GF-D8 (cell line): ENCODE measurements around the gene PLD5.
"Not testable (repeated sequence)": the region's sequence is repeated elsewhere in the genome, so short reads cannot be mapped to it uniquely, and the experiment has no call there.

Experiments
- DNase-seq: peaks from one replicate; lab custom pipeline; 2025; lab: John Stamatoyannopoulos, UW

The PLD5 gene

DNA sequence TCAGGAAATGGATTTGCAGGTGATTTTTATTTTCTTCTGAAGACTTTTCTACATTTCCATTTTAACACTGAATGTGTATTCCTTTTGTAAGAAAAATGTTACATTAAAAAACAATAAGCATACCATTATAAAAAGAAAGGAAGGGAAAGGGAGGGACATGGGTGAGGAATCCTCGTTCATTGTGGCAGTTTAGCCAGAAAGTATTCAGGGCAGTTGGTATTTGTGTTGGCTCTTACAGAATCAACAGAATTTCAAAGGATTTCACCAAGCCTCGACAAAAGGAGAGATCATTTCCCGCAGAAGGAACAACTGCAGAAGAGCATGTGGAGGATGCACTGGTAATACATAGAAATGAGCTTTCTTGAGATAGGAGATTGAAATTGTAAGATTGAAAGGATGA is 35.0 kb downstream of the PLD5 start:
- DNase-seq = no peak

DNA sequence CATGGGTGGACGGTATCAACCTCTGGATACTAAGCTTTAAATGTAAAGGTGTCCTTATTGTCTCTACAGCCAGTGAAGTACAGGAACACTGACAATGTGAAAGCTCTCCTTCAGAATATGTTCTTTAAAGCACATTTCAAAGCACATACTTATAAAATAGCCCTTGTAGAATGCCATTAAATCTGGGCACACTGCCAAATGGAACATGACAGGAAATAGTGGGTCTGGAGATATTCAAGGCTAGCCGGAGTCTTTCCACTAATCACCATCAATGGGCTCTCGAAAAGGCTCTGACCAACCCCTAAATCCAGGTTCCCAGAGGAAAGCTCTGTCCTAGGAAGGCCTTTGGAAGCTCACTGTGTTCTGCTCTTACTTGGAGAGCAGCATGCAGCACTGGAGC is 46.6 kb downstream of the PLD5 start:
- no peak for DNase-seq

DNA sequence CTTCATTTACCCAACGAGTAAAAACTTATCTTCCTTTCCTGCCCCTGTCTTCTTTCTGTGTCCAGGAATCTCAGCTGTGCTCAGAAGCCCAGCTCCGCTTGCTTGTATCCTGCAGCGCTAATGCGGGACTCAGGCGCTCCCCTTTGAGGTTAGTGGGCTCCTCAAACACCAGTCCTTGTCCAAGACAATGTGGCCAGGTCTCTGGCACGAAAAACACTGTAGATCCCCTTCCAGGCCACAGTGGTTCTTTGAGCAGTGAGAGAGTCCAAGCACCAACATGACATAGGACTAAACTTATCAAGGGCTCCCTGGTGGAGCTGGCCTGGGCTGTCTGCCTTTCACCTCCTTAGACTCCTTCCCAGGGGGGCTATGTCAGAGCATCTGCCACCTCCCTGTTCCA is 53.7 kb downstream of the PLD5 start:
- DNase-seq = no peak

DNA sequence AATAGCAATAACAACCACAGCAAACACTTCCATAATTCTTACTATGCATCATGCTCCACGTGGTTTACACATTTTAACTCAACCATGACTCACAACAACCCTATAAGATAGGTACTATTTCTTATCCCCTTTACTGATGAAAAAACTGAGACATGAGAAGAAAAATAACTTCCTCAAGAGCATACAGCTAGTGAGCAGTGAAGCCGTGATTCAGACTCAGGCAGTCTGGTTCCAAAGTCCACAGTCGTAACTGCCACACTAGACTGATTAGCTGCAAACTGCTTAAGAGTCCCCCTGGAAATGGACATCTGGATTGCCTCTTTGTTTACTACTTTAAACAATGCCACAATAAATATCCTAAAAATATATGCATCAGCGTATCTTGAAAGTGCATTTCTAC is 55.7 kb downstream of the PLD5 start:
- no peak for DNase-seq

DNA sequence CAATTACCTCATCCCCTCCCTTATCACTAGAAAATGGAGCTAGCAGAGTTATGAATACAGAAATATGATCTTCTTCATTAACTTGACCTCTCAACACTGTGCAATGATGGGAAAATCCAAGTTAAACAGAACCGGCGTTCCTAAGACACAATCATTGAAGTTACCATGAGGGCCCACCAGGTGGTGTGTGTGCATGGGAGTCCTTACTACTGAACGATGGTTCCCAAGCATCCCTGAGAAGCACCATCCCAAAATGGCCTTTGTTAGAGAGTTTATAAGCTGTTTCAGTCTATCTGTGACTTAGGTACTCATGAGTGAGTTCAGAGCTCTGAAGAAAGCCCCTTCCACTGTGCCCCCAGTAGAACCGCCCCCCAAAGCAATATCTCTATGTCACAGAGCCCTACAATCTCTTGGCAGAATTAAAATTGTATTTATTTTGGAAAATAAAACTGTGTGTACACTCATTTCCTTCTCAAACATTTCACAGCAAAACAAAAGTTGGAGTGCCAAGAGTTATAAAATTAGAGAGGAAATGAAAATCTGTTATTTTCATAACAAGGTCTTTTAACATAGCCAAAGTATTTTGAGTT is 56.8 kb downstream of the PLD5 start:
- DNase-seq = no peak

DNA sequence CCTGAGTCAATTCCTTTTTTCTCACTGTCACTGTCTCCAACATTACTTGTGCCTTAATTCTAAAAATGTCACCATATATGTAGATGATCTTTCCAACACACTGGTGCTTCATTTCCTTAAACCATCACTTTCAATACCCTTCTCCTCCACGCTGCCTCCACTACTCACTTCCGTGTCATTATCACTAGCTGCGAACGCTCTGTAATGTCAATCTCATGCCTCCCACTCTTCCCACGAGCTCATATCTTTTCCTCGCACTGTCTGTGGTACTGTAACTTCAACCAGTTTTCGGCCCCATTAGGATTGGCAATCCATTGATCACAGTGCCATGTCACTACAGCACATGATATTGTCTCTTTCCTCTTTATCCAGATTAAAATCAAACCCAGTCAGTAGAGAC is 61.6 kb downstream of the PLD5 start:
- DNase-seq = no peak

DNA sequence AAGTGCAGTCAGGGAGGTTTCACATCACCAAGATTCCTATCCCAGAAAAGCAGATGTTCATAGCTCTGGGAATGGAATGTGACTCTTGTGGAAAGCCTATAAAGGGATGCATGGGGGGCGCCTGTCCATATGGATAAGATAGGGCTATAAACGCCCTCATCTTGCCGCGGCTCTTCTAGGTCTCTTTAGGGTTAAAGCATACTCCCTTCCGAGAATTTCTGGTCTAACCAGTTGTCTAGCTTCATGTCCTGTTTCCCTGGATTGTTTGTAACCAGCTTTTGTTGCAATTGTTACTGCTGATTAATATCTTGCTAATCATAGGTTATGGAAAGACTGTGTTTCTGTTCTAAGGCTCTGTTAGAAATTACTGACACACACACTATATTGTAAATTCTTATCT is 64.8 kb downstream of the PLD5 start:
- not testable (repeated sequence) for DNase-seq

DNA sequence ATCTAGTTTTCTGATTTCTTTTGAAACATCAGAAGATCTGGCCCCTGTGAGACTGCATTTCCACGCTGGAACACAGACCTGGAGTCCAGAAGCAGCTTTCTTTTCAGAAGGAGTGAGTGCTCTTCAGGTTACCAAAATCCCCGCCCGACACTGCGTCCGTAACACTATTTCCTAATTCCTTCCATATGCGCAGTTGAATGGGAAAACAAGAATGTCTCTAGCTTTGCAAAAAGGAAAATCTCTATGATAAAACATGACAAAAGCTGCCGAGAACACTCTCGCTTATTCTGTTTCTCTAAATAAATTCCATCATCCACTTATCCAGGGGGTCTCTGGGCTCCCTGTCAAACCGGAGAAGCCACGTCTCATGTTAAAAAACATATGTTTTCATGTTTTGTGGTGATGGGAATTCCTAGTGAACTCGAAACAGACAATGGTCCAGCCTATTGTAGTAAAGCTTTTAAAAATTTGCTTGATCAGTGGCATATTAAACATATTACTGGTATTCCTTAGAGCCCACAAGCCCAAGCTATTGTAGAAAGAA is 67.7 kb downstream of the PLD5 start:
- no peak for DNase-seq

DNA sequence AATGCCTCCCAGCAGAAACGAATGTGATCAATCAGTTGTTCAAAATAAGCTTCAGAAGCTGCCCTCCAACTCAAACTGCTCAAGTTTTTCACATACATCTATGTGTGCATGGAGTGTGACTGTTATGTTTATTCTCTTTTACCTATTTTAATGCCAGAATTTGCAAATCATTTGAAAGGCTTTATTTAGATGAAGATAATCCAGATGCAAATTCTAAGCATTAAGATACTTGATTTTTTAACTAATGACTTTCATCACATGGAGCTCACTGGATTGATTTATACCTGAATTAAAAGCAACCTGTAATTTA is 69.5 kb downstream of the PLD5 start:
- DNase-seq = no peak

DNA sequence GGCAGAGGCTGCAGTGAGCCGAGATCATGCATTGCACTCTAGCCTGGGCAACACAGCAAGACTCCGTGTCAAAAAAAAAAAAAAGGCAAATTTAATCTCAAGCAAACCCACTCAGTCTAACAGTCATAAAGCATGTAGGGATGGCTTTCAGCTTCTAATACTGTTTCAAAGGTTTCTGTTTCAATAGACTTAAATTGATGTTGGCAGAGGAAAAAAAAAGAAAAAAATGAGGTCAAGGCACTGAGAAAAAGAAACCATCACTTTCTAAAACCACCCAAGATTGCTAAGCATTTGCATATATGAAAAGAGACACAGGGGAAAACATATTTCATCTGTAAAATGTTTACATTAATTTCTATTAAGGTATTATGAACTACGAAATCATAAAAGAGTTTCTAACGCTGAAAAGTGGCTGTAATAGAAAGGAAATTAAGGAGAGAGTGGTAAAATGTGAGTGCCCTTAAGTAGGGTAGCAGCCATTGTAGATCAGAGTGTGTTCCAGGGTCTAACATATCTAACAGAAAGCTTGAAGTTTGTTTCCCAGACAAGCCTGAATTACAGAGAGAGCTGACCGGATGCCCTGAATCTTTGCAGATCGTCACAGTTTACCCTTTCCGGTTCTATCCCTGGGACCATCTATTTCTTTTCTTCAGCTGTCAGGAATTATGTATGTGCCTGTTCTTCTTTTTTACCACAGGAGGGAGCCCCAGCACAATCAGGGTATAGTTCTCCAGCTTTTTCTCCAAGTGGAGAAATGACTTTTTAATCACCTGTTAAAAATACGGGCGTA is 70.0 kb downstream of the PLD5 start:
- DNase-seq = no peak

DNA sequence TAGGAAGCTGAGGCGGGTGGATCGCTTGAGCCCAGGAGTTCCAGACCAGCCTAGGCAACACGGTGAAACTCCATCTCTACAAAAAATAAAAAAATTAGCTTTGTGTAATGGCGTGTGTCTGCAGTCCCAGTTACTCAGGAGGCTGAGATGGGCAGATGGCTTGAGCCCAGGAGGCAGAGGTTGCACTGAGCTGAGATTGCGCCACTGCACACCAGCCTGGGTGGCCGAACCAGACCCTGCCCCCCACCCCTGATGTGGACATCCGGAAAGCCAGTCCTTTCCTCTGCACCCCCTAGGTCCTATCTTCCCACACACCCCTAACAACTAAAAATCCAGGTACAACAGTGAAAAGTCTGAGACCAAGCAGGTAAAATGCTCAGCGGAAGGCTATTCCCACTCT is 71.9 kb downstream of the PLD5 start:
- DNase-seq = no peak

DNA sequence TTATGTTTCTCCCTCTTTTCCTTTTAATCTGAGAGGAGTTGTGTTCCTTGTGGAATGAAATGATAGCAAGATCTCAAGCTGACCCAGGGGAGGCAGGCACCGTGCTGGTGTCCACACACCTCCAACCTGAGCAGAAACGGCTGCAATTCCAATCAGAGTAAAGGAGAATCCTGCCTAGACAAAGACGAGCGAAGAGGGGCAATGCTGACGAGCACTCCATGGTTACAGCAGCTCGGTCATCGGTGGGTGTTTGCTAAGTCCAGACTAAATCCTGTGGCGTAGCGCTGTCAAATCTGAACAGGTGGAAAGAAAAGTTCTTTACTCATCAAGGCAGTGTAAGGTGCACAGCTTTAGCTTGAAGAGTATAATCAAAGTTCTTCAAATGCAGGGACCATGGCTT is 74.8 kb downstream of the PLD5 start:
- no peak for DNase-seq

DNA sequence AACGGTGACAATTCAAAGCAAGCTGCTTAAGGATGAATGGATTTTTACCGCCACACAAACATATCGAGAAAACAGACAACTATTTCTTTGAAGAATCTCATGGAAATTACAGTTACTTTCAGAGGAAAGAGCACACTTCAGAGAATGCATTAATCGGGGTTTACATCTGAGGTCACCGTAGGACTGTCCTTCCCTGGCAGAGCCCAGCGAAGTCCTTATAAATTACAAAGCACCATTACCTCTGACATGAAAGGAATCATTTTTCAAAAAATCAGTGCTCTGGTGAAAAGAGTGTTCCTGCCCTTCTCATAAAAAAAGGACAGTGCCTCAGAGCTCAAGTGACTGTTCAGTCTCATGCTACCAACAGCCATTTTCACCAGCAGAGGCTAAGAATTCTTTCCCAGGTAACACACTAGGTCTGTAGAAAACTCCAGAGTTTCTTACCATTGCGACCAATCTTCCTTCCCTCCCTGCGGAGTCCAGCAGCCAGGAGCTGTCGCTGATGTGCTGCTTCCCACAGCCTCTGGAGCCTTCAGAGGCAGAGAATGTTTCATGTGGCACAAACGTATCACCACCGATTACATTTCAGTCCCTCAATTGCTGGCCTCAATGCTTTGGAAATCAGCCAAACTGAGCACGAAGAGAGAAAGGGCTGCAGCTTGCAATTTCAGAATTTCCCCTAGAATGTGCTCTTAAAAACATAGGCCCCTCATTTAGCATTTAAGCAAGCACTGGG is 75.4 kb downstream of the PLD5 start:
- no peak for DNase-seq

DNA sequence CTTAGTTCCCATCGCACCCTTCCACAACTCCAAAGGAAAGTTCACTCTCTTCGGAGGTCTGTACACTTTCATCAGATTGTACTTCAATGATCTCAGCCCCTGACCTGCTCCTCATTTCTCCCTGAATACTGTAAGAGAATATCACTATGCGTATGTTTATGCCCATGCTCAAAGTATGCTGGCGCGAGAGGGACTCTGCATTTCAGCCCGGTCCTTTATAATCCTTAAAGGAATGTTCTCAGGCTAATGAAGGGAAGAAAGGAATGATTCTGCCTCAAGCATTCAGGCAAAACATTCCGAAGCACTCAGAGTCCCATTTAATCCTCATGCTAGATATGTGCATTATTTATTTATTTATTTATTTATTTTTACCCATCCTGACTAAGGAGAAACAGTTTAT is 76.8 kb downstream of the PLD5 start:
- DNase-seq = no peak

DNA sequence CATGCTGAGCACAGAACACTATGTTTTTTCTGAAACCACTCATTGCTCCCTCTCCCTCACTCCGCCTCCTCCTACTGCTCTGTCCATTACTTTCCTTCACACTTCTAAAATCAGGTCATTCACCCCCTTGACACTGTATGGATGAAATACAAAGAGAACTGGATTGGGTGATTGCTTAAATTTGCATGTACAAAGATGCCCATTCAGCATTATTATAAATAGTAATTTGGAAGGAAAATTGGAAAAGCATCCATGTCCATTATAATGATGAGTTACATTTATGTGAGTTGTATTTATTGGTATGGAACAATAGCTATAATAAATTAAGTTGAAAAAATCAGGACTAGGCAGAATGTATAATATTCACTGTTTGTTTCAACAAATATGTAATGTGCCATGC is 83.7 kb downstream of the PLD5 start:
- DNase-seq = no peak

DNA sequence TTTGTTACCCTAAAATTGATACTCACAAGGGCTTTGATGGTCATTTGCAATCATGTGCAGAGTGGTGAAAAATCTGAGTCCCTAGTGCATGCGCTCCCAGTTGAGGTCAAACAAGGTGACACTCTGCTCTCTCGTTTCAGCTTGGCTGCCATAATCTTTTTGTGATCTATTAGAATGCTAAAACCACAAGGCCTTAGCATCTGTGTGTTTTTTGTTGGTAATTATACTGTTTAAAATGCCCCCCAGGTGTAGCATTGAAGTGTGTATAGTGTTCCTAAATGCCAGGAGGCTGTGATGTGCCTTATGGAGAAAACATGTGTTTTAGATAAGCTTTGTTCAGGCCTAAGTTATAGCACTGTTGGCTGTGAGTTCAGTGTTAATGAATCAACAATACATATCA is 89.3 kb downstream of the PLD5 start:
- no peak for DNase-seq

DNA sequence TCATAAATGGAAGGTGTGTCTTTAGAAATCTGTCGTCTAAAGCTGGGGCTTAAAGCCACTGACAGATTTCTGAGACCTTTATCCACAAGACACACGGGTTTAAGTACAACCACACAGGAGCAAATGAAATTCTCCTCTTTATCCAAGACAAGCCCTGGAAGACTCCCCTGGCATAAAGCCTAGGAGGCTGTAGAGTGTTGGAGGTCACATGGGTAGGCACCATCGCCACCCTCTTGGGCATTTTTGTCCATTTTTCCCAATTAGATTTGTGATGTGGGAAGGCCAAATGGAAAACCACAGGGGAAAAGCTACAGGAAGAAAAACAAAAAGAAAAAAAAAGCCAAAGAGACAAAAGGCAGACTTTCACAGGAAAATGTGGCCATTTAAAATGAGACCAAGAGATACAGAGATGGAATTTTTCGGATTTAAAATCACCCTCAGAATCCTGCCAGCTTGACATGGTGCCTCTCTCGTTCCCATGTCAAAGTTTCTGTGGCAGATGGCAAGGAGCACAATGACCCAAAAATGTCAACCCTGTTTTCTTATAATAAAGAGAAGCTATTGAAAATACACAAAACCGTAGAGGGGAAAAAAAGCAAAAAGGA is 91.9 kb downstream of the PLD5 start:
- no peak for DNase-seq

DNA sequence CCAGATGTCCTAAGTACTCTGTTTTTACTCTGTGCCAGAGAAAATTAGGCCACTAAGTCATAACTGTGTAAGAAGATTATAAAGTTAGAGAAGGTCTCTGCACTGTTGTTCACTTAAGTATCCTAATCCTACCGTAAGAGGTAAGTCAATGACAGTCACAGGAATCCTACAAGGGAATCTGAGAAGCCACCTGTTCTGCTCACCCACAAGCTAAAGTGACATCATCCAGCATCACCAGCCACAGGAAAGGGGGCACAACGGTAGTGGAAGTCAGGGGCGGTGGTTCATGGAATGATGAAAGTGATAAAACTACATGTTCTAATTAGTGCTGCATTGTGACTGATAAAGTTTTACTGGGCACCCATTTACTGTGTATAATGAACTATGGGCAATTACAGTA is 92.7 kb downstream of the PLD5 start:
- DNase-seq = no peak

DNA sequence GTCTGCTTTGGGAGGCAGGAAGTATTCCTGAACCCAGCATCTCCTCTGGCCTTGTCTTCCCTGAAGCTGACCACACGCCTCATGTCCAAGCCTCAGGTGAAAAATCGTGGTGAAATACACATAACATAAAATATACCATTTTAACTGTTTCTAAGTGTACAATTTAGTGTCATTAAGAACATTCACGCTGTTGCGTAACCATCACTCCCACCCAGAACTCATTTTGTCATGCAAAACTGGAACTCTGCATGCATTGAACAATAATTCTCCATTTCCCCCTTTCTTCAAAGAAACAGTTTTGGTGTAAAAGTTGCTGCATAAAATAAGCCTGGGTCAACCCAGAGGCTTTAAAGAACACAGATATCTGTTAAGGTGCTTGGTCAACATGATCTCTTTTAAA is 93.5 kb downstream of the PLD5 start:
- DNase-seq = no peak

DNA sequence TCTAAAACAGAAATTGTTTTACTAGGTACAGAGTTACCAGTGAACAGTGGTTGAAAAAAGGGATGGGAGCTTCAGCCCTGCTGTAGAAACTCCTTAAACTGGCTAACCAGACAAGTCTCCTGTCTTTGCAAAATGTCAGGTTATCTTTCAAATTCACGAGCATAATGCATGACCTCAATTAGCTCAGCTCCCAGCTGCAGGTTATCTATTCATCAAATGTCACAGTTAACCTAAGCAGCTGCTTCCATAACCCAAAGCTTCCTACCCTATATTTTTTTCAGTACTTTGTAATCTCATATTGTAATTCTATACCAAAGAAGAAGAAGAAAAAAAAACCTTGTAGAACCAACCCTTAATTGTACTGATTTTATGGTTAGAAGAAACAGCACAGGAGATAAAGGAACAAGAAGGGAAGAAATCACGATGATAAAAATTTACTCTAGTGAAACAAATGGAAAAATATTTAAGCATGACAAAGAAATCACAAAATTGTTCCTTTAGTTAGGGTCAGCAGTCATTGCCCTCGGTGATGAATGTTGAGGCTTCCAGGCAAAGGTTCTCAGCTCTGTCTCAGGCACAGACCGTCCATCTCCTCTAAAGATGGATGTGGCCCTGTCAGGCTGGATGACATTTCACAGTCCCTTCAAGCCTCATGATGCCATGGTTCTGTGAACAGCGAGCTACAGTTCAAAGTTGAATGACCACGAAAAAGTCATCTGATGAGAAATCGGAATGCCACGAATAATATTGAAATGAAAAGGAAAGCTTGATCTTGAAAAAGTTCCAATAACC is 95.9 kb downstream of the PLD5 start:
- no peak for DNase-seq

DNA sequence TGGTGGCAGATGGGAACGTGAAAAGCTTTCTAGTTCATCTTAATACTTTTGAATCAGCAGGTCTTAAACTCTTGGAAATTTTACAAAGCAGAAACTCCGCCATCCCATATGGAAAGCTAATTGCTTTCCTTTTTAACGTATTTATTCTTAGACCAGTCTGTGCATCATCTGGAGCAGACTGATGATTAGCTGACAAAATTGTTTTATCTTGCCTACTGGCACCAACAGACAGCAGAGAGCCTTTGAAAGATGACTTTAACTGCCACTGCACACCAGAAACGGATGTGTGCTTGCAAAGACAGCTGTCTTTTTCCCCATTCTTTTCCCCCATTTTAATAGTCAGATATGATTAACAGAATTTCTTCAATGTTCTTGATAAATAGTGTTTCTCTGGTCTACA is 97.0 kb downstream of the PLD5 start:
- no peak for DNase-seq

DNA sequence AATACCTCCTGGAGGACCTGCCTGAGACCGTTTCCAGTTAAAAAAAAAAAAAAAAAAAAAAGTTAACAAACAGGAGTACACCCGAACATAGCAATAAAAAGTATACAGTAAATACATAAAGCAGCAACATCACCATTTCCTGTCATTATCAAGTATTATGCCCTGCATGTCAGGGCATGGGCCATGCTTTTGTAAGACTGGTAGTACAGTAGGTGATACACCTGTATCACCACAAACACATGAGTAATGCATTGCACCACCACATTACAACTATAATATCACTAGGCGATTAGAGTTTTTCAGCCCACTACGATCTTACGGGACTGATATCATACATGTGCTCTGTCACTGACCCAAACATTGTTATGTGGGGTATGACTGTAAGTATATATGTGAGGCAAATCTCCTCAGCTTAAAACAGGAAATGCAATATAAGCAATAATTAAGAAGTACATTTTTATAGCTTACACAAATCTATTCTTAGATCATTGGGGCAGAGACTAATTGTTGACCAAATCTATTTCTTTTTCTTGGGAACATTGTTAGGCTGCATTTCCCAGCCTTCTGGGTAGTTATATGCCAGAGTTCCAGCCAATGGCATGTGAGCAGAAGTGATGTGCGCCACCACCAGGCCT is 98.1 kb downstream of the PLD5 start:
- no peak for DNase-seq
